Vagina (tissue), 2 donors: ENCODE measurements around the gene PSPH.

Experiments
- CTCF ChIP-seq, 3 experiments: fragments of 450-650 bp in 2 of 3; fragments of 200-600 bp in 1 of 3; sonication (generic) in 1 of 3; IDR thresholded peaks; one replicate each; pipeline ENCODE4 v1.5.1; 2017 to 2019; ENCODE audit warnings: antibody characterized with exemption in 3 of 3, mild to moderate bottlenecking in 2 of 3, moderate library complexity in 2 of 3
- POLR2A ChIP-seq, 2 donors: fragments of 450-650 bp; IDR thresholded peaks; one replicate each; pipeline ENCODE4 v1.6.1; 2017; ENCODE audit warnings: antibody characterized with exemption in 2 of 2, mild to moderate bottlenecking in 2 of 2, moderate library complexity in 2 of 2

GRCh38 chr7:56023500-56023899, 27.7 kb downstream of the PSPH start:
- no peak for TF ChIP-seq CTCF (IDR thresholded peaks at IDR 0.05)
- no peak for TF ChIP-seq POLR2A (IDR thresholded peaks at IDR 0.05)
